H1 (cell line): ENCODE measurements around the gene NUCB1. TPM values are rescaled to one million over a fixed set of nuclear protein-coding genes. Genes with fewer than 3 reads are reported as not detected.

ENCODE experiments used
- CTCF ChIA-PET: fragments of 300-600 bp; sonication (Branson Sonifier 250); formaldehyde crosslinking; loops from one replicate; lab custom pipeline; 2021; ENCODE audit not compliant: partially characterized antibody; lab: Charles Lee
- POLR2A ChIA-PET: fragments of 300-600 bp; sonication (Branson Sonifier 250); formaldehyde crosslinking; loops from one replicate; lab custom pipeline; 2021; ENCODE audit warnings: inconsistent platforms; ENCODE audit not compliant: partially characterized antibody; lab: Charles Lee
- DNase-seq, 2 experiments: peaks; one replicate each; pipeline versions ENCODE4 v3.0.0 to v3.0.0-alpha.2; 2010 to 2022; ENCODE audit warnings: low spot score in 2 of 2, low read depth in 1 of 2, mixed read lengths in 1 of 2
- FAIRE-seq: peaks from 2 replicates; lab custom pipeline; 2011; peaks lifted over from hg19 to GRCh38; lab: Jason Lieb, UNC
- H2AFZ ChIP-seq: 2 replicates; pipeline ENCODE4 v1.8.1; 2012; ENCODE audit warnings: low read length, inconsistent platforms
- H2AK5ac ChIP-seq: 2 replicates; pipeline ENCODE4 v1.6.1; 2013; ENCODE audit warnings: low read depth, low read length
- H2BK120ac ChIP-seq: replicated peaks from 2 replicates; pipeline ENCODE3; 2013; ENCODE audit warnings: low read depth, low read length, inconsistent platforms
- H2BK12ac ChIP-seq: 2 replicates; pipeline ENCODE4 v1.6.1; 2013; ENCODE audit warnings: low read depth, low read length
- H2BK15ac ChIP-seq: 2 replicates; pipeline ENCODE4 v1.6.1; 2013; ENCODE audit warnings: low read length
- H2BK20ac ChIP-seq: 2 replicates; pipeline ENCODE4 v1.6.1; 2013; ENCODE audit warnings: low read length
- H2BK5ac ChIP-seq: 2 replicates; pipeline ENCODE4 v1.6.1; 2013; ENCODE audit warnings: low read depth, low read length
- H3K14ac ChIP-seq: 2 replicates; pipeline ENCODE4 v1.6.1; 2013; ENCODE audit warnings: inconsistent platforms; ENCODE audit not compliant: insufficient read length
- H3K18ac ChIP-seq: 2 replicates; pipeline ENCODE4 v1.6.1; 2013; ENCODE audit warnings: low read length; ENCODE audit errors: extremely low read depth
- H3K23ac ChIP-seq: 2 replicates; pipeline ENCODE4 v1.6.1; 2013; ENCODE audit warnings: inconsistent platforms; ENCODE audit not compliant: insufficient read length
- H3K23me2 ChIP-seq: 2 replicates; pipeline ENCODE4 v1.6.1; 2013; ENCODE audit warnings: low read depth, low read length
- H3K27ac ChIP-seq: 2 replicates; pipeline ENCODE4 v1.6.1; 2011; ENCODE audit warnings: low read depth, low read length, inconsistent platforms
- H3K27me3 ChIP-seq, 4 experiments: replicated peaks in 1 of 4; 1 replicate in 1 of 4; 2 replicates in 3 of 4; pipeline versions ENCODE4 v1.6.1 to v1.8.1; 2011 to 2013; ENCODE audit warnings: low read length in 3 of 4, mild to moderate bottlenecking in 3 of 4, inconsistent platforms in 2 of 4, mixed read lengths in 2 of 4, moderate library complexity in 1 of 4; ENCODE audit not compliant: control insufficient read depth in 3 of 4, insufficient read depth in 3 of 4; ENCODE audit errors: extremely low read depth in 1 of 4
- H3K36me3 ChIP-seq, 4 experiments: 2 replicates each; pipeline versions ENCODE4 v1.6.1 to v1.8.1; 2011 to 2013; ENCODE audit warnings: mild to moderate bottlenecking in 4 of 4, low read length in 3 of 4, moderate library complexity in 2 of 4, control low read depth in 1 of 4, inconsistent platforms in 1 of 4; ENCODE audit not compliant: insufficient read depth in 4 of 4, control insufficient read depth in 2 of 4
- H3K4ac ChIP-seq: replicated peaks from 2 replicates; pipeline ENCODE3; 2013; ENCODE audit warnings: low read length, low read depth, mixed read lengths, inconsistent platforms; ENCODE audit not compliant: insufficient read length
- H3K4me1 ChIP-seq, 4 experiments: replicated peaks in 1 of 4; 1 replicate in 1 of 4; 2 replicates in 3 of 4; pipeline versions ENCODE4 v1.6.1 to v1.8.1; 2011 to 2013; ENCODE audit warnings: low read length in 3 of 4, inconsistent platforms in 2 of 4, mixed read lengths in 1 of 4; ENCODE audit not compliant: insufficient read depth in 4 of 4, control insufficient read depth in 3 of 4
- H3K4me2 ChIP-seq, 2 experiments: 2 replicates each; pipeline versions ENCODE4 v1.6.1 to v1.8.1; 2011 to 2013; ENCODE audit warnings: low read depth in 2 of 2, low read length in 2 of 2, control low read depth in 1 of 2, inconsistent platforms in 1 of 2, mild to moderate bottlenecking in 1 of 2; ENCODE audit not compliant: insufficient read depth in 1 of 2
- H3K4me3 ChIP-seq, 4 experiments: fragments of 200-600, 300-600 bp in 1 of 4; sonication (generic), shearing (Covaris generic), sonication (Bioruptor Twin) in 1 of 4; 2 replicates each; pipeline versions ENCODE4 v1.5.1 to v1.8.1; 2011 to 2016; ENCODE audit warnings: low read length in 4 of 4, low read depth in 3 of 4, control low read depth in 2 of 4, inconsistent platforms in 2 of 4, mild to moderate bottlenecking in 2 of 4, mixed read lengths in 1 of 4, moderate library complexity in 1 of 4; ENCODE audit not compliant: insufficient read depth in 2 of 4; ENCODE audit errors: extremely low read depth in 1 of 4
- H3K56ac ChIP-seq: replicated peaks from 2 replicates; pipeline ENCODE3; 2013; ENCODE audit warnings: low read depth, mild to moderate bottlenecking, mixed read lengths, low read length, inconsistent platforms; ENCODE audit not compliant: insufficient read length
- H3K79me1 ChIP-seq: 2 replicates; pipeline ENCODE4 v1.6.1; 2013; ENCODE audit warnings: low read depth, low read length, control low read depth
- H3K79me2 ChIP-seq, 2 experiments: 2 replicates each; pipeline versions ENCODE4 v1.6.1 to v1.8.1; 2012 to 2013; ENCODE audit warnings: low read length in 2 of 2, mild to moderate bottlenecking in 2 of 2, inconsistent platforms in 1 of 2; ENCODE audit not compliant: insufficient read depth in 2 of 2, control insufficient read depth in 1 of 2
- H3K9ac ChIP-seq, 4 experiments: replicated peaks in 1 of 4; 1 replicate in 1 of 4; 2 replicates in 3 of 4; pipeline versions ENCODE4 v1.6.1 to v1.8.1; 2011 to 2013; ENCODE audit warnings: low read depth in 3 of 4, low read length in 3 of 4, control low read depth in 2 of 4, mild to moderate bottlenecking in 2 of 4, moderate library complexity in 2 of 4, inconsistent platforms in 1 of 4; ENCODE audit errors: extremely low read depth in 1 of 4
- H3K9me3 ChIP-seq, 2 experiments: 2 replicates each; pipeline versions ENCODE4 v1.6.1 to v1.8.1; 2012 to 2013; ENCODE audit warnings: mild to moderate bottlenecking in 2 of 2, moderate library complexity in 2 of 2, control low read depth in 1 of 2, inconsistent platforms in 1 of 2, low read depth in 1 of 2, low read length in 1 of 2, mixed read lengths in 1 of 2; ENCODE audit not compliant: insufficient read depth in 2 of 2
- H4K20me1 ChIP-seq, 2 experiments: replicated peaks in 1 of 2; 2 replicates each; pipeline versions ENCODE3 to v1.8.1; 2011 to 2013; ENCODE audit warnings: inconsistent platforms in 2 of 2, low read length in 2 of 2, mild to moderate bottlenecking in 1 of 2; ENCODE audit not compliant: insufficient read depth in 2 of 2, control insufficient read depth in 1 of 2
- H4K5ac ChIP-seq: 2 replicates; pipeline ENCODE4 v1.6.1; 2013; ENCODE audit warnings: low read length, low read depth, mixed read lengths, inconsistent platforms; ENCODE audit not compliant: insufficient read length
- H4K8ac ChIP-seq: 2 replicates; pipeline ENCODE4 v1.8.0; 2013; ENCODE audit warnings: mild to moderate bottlenecking, moderate library complexity, low read length, inconsistent platforms; ENCODE audit not compliant: insufficient read depth; ENCODE audit errors: extremely low read depth
- H4K91ac ChIP-seq: replicated peaks from 2 replicates; pipeline ENCODE3; 2013; ENCODE audit warnings: low read length, mixed read lengths, inconsistent platforms; ENCODE audit not compliant: insufficient read length
- CREB1 ChIP-seq: IDR thresholded peaks from 2 replicates; pipeline ENCODE4 v1.6.1; 2012; ENCODE audit warnings: inconsistent platforms
- CTBP2 ChIP-seq: IDR thresholded peaks from 2 replicates; pipeline ENCODE4 v1.7.0; 2011; ENCODE audit warnings: borderline replicate concordance, mild to moderate bottlenecking, moderate library complexity, mixed read lengths, low read length; ENCODE audit not compliant: insufficient read depth, insufficient read length
- NRF1 ChIP-seq: IDR thresholded peaks from 2 replicates; pipeline ENCODE4 v1.6.1; 2011; ENCODE audit warnings: mild to moderate bottlenecking, low read depth, low read length, improper control_type of control experiment
- RNF2 ChIP-seq: fragments of 200-900, 300-1000 bp; sonication (generic); IDR thresholded peaks from 2 replicates; pipeline ENCODE4 v1.7.1; 2016; ENCODE audit warnings: borderline replicate concordance, low read depth, mild to moderate bottlenecking, antibody characterized with exemption, low read length; ENCODE audit not compliant: poor library complexity, severe bottlenecking; ENCODE audit errors: missing control alignments
- SP1 ChIP-seq: IDR thresholded peaks from 2 replicates; pipeline ENCODE4 v1.6.1; 2011; ENCODE audit warnings: low read depth, low read length
- WGBS, 2 experiments: shearing (Covaris generic) in 1 of 2; methylation state at CpG; one replicate each; pipeline versions ENCODE4 v1.1.6 to v1.1.7; 2013 to 2015; ENCODE audit warnings: low lambda C conversion rate in 2 of 2, mixed read lengths in 2 of 2, inconsistent platforms in 1 of 2, low coverage in 1 of 2, missing lambda C conversion rate in 1 of 2; ENCODE audit not compliant: insufficient replicate concordance in 2 of 2, insufficient coverage in 1 of 2, insufficient read length in 1 of 2; ENCODE audit errors: extremely low coverage in 1 of 2, missing lambda C conversion rate in 1 of 2; 5-methylcytosine and 5-hydroxymethylcytosine counted together
- polyA plus RNA-seq, 7 experiments: library from polyadenylated mRNA; depleted of rRNA in 3 of 7; stranded (reverse) in 5 of 7; unstranded in 2 of 7; fragments of >200 nt in 5 of 7; fragments of 200-250 nt in 2 of 7; gene quantifications; 1 replicate in 5 of 7; 2 replicates in 1 of 7; 4 replicates in 1 of 7; pipeline versions ENCODE4 v1.2.1 to v1.2.3, GENCODE V29; 2011 to 2013; ENCODE audit warnings: missing spikeins in 2 of 7, mixed read lengths in 2 of 7
- total RNA-seq: library from RNA; stranded (reverse); fragmentation: NEBNext Ultra II Directional; extraction: Animal tissue kit (Norgen Biotek cat#: 25700); gene quantifications from 2 replicates; pipeline ENCODE4 v1.2.1, GENCODE V29; 2021

NUCB1 gene
- total and polyA plus RNA-seq, 2 of the 8 experiments (the other 6 are each of a cell fraction or from before 2014, with no cell fraction given): 111 to 121 TPM

DNA sequence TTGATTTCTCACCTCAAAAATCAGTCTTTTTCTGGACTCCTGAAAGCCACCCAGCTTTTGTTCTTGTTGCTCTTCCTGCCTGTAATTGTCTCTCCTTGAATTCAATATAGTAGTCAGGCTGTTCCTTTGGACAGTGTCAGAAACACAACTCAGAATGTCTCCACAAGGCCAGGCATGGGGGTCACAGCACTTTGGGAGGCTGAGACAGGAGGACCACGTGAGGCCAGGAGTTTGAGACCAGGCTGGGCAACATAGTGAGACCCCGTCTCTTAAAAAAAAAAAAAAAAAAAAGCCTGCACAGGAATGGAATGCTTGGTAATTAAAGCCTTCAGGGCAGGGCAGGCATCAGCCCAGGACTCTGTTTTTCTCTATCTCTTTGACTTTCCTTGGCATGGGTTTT, 45.7 kb downstream of the NUCB1 start:
- FAIRE-seq: no peak

More for the DNA sequence above, 45.7 kb downstream of the NUCB1 start:
- Histone ChIP-seq H4K91ac (no peak overlapping the region), H2BK20ac (no peak overlapping the region), H3K56ac (no peak overlapping the region), H3K9ac (no peak overlapping the region), H2BK120ac (no peak overlapping the region), H2AFZ (no peak overlapping the region), H3K4me3 (no peak overlapping the region), H3K27me3 (no peaks in the 10 kb centered on the region), H3K4ac (no peak overlapping the region), H2BK15ac (no peak overlapping the region), H4K8ac (no peak overlapping the region), H4K20me1 (peaks cover 0 to 2% of the 10 kb centered on the region in 2 experiments), H3K14ac (no peak overlapping the region), H3K36me3 (no peaks in the 10 kb centered on the region), H2AK5ac (no peak overlapping the region), H3K79me1 (no peaks in the 10 kb centered on the region), H4K5ac (no peak overlapping the region), H3K23ac (no peak overlapping the region), H3K27ac (no peak overlapping the region), H3K23me2 (no peaks in the 10 kb centered on the region), H3K9me3 (no peaks in the 10 kb centered on the region), H3K79me2 (no peaks in the 10 kb centered on the region), H3K4me2 (no peak overlapping the region), H2BK12ac (no peak overlapping the region), H2BK5ac (no peak overlapping the region), H3K4me1 (0 out of 7 replicates have a peak, but pooled peaks cover 0 to 2% (median 0%) of the 10 kb centered on the region in 4 experiments), H3K18ac (no peak overlapping the region)
- no peak for DNase-seq
- no peak for TF ChIP-seq NRF1
- no peak for TF ChIP-seq CREB1
- no peak for TF ChIP-seq RNF2
- TF ChIP-seq SP1: no peak
- no peak for TF ChIP-seq CTBP2
- CTCF ChIA-PET: interaction anchor here (0.6 to 1.1 kb wide), 3 partner anchors 10 to 132 kb away, joined by 3 to 4 read pairs (median 3); no protein-coding TSS in a partner anchor
- POLR2A ChIA-PET: interaction anchor here (0.6 to 2.3 kb wide), 6 partner anchors 18 to 73 kb away, joined by 3 to 6 read pairs (median 5); partner anchors contain the start of genes FTL and PPP1R15A
- 100% methylated on average over 1 of the region's 2 CpGs; no CpG with 5 or more reads in 1 of the 2 experiments for WGBS, 2 experiments
